NCI-H82 (cell line): Measurements from ENCODE around the gene AGAP1.

ENCODE experiments used
- DNase-seq: peaks from one replicate; lab custom pipeline; 2025; lab: John Stamatoyannopoulos, UW

Gene AGAP1

DNA sequence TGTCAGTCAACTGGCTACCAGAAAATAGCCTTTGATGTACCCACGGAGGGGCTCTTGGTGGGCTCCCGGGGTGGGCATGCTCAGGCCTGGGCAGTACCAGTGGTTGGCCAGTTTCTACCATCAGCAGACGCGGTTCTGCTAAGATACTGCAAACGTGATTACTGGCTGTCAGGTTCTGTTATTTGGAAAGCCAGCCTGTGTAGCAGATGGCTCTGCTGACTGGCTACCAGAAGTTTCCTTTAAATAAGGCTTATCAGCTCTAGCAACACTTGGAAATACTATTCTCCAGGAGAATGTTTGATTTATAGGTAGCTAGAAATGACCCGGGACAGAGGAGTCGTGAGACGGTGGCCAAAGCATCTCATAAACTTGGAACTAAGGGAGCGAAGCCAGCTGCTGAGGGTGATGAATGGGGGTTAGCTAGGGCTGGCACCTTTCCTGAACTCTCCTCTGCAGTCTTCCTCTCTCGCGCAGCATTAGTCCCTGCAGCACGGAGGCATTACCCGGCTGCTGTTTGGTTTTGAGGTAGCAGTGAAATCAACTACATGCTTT lies 171.9 kb downstream of the AGAP1 start:
- peak; percentile 79 for DNase-seq

DNA sequence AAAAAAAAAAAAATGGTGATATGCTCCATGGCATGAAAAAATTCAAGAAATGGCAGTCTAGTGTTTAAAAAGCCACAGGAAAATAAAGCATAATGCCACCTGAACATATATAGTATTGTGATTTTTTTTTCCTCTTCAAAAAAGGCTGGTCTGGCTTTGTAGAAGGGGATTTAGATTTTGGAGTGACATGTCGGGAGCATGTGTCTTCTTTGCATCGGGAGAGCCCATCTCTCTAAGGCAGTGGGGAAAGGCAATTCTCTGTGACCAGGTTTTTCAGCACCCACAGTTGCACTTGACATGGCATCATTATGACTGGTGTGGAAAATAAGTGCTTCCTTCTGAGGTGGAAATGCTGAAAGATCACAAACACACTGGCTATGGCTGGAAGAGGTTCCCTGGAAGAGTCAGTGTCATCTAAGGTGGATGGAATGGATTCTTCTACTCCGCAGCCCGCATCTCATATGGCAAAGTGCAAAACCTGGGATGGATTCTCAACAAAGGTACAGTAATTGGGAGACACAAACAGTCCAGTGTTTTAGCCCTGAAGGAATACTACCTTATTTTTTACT lies 172.5 kb downstream of the AGAP1 start:
- DNase-seq: peak; percentile 92

DNA sequence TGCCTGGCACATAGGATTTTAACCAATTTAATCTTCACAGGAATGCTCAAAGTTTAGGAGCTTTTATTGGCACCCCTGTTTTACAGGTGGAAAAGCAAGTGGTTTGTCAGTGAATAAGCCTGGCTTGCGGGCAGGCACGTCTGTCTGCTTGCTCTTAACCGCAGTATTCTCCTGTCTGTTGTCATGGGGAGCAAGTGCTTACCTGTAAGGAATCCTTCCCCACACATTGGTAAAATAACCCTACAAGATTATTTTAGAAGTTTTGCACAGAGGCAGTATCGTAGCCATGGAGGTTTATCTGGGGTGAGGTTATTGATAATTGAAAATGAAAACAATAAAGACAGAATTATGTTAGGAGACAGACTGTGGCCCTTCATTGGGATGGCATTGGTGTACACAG lies 174.9 kb downstream of the AGAP1 start:
- no peak for DNase-seq

DNA sequence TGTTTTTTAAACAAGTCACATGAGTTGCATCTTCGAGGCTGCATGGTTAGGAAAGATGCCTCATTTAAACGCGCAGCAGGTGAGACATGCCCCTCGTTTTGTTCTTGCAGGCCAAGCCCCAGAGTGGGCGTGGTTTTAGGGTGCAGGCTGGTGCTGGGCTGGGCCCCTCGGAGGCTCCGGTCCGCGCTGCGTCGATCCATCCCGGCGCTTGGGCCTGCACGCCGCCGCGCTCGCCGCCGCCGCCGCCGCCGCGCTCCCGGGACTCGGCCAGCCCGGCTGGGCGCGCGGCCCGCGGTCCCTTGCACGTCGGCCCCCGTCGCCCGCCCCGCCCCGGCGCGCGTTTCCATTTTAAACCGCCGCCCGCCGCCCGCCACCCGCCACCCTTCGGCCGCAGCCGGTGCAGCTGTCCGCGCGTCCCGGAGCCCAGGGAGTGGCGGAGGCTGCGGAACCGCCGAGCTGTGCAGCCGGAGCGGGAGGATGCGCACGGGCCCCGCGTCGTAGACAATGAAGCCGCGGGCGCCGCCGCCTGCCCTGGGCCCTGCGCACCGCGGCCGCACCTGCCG lies 175.5 kb downstream of the AGAP1 start:
- peak; percentile 89 for DNase-seq

- peak; percentile 75 for DNase-seq
Observed at GRCh38 chr2:235669983-235670962, 176.4 kb downstream of the AGAP1 start.

- DNase-seq: peak; percentile 87
Observed at GRCh38 chr2:235670974-235671787, 177.3 kb downstream of the AGAP1 start.

DNA sequence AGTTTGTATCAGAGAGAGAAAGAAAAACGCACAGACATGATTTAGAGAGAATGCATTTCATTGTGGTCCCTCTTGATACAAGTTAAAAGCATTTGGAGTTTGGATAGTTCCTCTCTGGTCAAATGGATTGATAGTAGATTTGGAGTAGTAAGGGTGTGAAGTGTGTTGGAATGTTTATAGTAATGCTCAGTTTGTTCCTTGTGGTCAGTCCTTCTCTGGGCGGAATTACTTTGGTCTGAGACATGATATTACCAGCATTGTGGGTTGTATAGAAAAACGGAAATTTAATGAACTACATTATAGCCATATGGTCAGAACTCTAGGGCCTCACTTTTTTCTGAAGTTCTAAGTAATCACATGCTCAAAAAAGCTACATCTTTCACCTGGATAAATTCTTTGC lies 178.9 kb downstream of the AGAP1 start:
- no peak for DNase-seq

DNA sequence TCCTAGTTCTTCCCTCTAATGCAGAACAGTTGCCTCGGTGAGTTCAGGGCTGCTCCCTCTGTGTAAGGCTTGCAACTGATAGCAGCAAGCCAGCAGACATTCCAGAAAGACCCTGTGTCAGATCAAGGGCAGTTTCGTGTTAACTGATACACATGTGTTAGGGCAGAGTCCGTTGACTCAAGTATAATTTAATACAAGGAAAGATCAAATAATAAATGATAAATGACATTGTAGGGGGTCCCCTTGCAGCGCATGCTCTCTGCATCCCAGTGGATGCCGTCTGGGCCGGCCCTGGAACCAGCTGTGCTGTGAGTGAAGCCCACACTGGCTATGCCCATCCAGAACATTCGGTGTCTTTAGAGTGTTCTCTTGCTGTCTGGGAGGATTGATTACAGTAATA lies 180.3 kb downstream of the AGAP1 start:
- peak; percentile 54 for DNase-seq

DNA sequence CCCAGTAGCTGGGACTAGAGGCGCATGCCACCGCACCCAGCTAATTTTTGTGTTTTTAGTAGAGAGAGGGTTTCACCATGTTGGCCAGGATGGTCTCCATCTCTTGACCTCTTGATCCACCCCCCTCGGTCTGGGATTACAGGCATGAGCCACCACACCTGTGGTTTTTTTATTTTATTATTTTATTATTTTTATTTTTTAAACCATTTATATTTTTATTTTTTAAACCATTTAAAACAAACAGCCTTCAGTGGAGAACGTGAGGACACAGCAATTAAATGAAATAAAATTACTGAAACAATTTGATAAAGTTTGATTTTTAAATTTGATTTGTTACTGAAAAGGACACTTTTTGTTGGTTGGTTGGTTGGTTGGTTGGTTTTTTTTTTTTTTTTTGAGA lies 181.0 kb downstream of the AGAP1 start:
- no peak for DNase-seq

GRCh38 chr2:235675678-235676535 lies 182.1 kb downstream of the AGAP1 start:
- peak; percentile 47 for DNase-seq

GRCh38 chr2:235676536-235676799 lies 182.6 kb downstream of the AGAP1 start:
- DNase-seq: no peak

- DNase-seq: peak; percentile 59
Observed at GRCh38 chr2:235677276-235677788, 183.5 kb downstream of the AGAP1 start.

DNA sequence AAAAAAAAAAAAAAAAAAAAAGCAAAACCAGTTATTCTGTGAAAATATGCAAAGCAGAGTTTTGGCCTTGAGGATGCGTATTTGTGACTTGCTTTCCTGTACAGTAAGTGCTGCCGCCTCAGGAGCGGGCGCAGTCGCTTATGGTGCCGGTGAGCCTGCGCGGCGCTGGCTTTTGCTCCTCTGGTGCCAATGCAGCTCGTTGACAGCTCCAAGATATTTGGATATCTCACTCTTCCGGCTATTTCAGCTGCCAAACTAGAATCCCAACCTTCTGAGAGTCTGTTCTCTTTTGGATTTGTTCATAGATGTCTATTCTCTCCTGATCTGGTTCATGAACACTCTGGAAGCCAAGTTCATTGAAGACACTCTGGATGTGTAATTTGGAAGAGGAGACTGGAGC lies 184.1 kb downstream of the AGAP1 start:
- no peak for DNase-seq

DNA sequence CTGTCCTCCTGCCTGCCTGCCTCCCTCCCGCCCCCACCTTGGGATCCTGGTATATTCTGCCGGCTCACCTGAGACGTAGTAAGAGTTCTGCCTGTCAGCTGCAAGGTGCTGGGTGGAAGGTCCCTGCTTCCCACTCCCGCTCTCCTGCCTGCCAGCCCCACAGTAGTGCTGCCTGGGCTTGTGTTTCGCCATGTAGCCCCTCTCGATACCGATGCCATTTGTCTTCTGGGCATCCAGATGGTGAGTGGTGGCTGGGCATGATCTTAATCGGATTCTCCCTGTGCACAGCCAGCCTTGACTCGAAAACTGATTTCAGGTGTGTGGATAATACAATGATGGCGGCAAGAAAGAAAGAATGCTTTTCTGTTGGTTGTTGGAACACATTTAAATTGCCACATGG lies 184.9 kb downstream of the AGAP1 start:
- DNase-seq: peak; percentile 71

GRCh38 chr2:235679471-235679870 lies 185.6 kb downstream of the AGAP1 start:
- DNase-seq: peak; percentile 67

DNA sequence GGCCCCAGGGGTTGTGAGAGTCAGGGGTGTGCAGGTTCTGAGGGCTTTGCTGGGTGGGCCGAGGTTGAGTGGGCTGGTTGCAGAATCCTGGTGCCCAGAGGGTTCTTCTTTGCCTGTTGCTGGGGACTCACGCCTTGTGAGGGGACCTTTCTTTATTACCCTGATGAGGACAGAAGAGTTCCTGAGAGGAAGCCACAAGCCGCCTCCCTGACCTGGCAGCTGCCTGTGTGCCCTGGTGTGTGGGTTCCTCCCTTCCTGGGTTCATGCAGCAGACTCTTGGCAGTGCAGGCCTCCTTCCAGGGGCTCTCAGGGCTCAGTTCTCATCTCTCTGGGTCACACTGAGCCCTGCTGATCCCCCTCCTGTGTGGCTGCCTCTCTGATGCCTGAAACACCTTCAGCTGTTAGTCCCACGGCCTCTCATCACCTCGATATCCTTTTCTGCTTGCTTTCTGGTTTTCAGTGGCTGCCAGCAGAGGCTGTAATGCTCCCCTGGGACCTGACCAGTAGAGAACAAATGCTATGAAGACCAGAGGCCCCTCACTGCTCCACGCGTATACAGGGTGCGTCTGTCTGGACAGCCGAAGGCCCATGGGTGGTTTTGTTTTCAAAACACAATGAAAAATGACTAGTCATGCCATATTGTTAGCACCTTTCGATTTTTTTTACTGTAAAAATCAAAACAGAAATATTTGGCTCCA lies 191.3 kb downstream of the AGAP1 start:
- DNase-seq: no peak

DNA sequence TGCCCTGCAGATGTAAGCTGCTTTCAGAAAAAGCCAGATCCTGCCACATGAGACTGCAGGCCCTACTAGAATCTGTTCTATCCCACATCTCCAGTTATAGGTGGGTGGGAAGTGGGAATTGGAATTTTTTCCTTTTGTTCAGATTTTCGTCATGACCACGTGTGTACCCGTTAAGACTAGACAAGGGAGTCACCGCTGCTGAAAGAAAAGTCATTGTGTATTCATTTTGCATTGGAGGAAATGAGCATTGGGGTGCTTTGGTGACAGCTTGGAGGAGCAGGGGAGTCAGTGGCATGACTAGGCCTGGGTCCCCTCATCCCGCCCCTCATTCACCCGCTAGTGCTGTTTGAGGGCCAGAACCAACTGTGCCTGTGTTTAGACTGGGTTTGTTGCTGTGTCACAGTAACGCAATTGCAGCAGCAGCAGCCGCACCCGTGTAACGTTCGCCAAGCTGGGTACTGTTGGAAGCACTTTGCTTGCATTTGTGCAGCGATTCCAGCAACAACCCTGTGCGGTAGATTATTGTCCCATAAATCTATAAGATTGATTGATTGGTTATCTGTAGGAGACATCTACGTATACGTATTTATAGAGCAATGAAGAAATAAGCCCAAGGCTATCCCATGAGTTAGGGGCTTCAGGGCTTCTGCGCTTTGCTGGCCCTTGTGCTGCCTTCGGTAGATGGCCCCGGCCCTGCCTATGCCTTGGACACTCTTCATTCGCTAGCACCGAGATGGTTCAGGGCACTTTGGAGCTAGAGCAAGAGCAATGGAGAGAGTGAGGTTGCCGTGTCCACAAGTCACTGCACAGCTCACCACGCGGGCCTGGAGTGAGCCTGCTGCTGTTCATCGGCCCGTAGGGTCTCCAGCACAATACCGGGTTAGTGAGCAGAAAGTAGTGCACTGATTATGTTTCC lies 194.9 kb downstream of the AGAP1 start:
- no peak for DNase-seq

- no peak for DNase-seq
Observed at GRCh38 chr2:235689427-235689853, 195.6 kb downstream of the AGAP1 start.
